Activated T-helper 1 cell treated with anti-CD3 and anti-CD28 coated beads, Interleukin-12 subunit alpha, Interleukin-12 subunit beta, Interleukin-2, Interleukin-4 antibody, amounts not matched to agents 30 ng/mL and 10 ng/mL and 1 ng/mL, durations not matched to agents 14 hours and 24 hours and 36 hours (primary cell): ENCODE results near the gene SDHC. TPM values are rescaled to one million over a fixed set of nuclear protein-coding genes. Genes with fewer than 3 reads are reported as not detected.

ENCODE experiments used
- DNase-seq: peaks from one replicate; pipeline ENCODE4 v3.0.0; 2021; ENCODE audit warnings: low spot score
- H3K27ac Mint-ChIP-seq: one replicate; pipeline ENCODE4 v1.8.0; 2021; ENCODE audit warnings: mild to moderate bottlenecking, mixed read lengths
- H3K27me3 Mint-ChIP-seq: one replicate; pipeline ENCODE4 v1.8.0; 2022; ENCODE audit warnings: mild to moderate bottlenecking, moderate library complexity, mixed read lengths; ENCODE audit not compliant: insufficient read depth
- H3K36me3 Mint-ChIP-seq: one replicate; pipeline ENCODE4 v1.8.0; 2021; ENCODE audit warnings: low read depth, mixed read lengths
- H3K4me1 Mint-ChIP-seq: one replicate; pipeline ENCODE4 v1.8.0; 2021; ENCODE audit warnings: low read depth, mixed read lengths
- H3K4me3 Mint-ChIP-seq: one replicate; pipeline ENCODE4 v1.8.0; 2021; ENCODE audit warnings: mild to moderate bottlenecking, moderate library complexity, mixed read lengths
- H3K9me3 Mint-ChIP-seq: one replicate; pipeline ENCODE4 v1.8.0; 2021; ENCODE audit warnings: mixed read lengths
- intact Hi-C: fragments of 100-400 bp; cut with micrococcal nuclease; formaldehyde crosslinking; loops from one replicate; pipeline ENCODE4 v1.15.1; 2024
- total RNA-seq: library from RNA; stranded (reverse); gene quantifications from 2 replicates; pipeline ENCODE4 v1.2.3, GENCODE V29; 2022

The SDHC gene
- total RNA-seq, 1 donor from 2014 or later = 157 TPM

- Mint-ChIP-seq H3K9me3 (no peaks in the 10 kb centered on the region), H3K4me1 (peaks cover 10% of the 10 kb centered on the region), H3K36me3 (peaks cover 22% of the 10 kb centered on the region), H3K27me3 (no peaks in the 10 kb centered on the region), H3K4me3 (no peak overlapping the region), H3K27ac (no peak overlapping the region)
- intact Hi-C loops = no loop called here
- no peak for DNase-seq
These were observed 9.8 kb downstream of the SDHC start for GRCh38 chr1:161324020-161324419.

GRCh38 chr1:161330346-161330745 is 16.2 kb downstream of the SDHC start:
- Mint-ChIP-seq H3K27ac (no peak overlapping the region), H3K9me3 (no peaks in the 10 kb centered on the region), H3K27me3 (no peaks in the 10 kb centered on the region), H3K36me3 (peaks cover 32% of the 10 kb centered on the region), H3K4me3 (no peak overlapping the region), H3K4me1 (no peaks in the 10 kb centered on the region)
- no peak for DNase-seq
- intact Hi-C loops = no loop called here

GRCh38 chr1:161333166-161333565 is 19.0 kb downstream of the SDHC start:
- Mint-ChIP-seq H3K4me1 (no peaks in the 10 kb centered on the region), H3K27ac (no peak overlapping the region), H3K4me3 (no peak overlapping the region), H3K36me3 (peaks cover 34% of the 10 kb centered on the region), H3K27me3 (no peaks in the 10 kb centered on the region), H3K9me3 (no peaks in the 10 kb centered on the region)
- intact Hi-C loops = no loop called here
- DNase-seq = no peak

GRCh38 chr1:161335796-161336195 is 21.6 kb downstream of the SDHC start:
- intact Hi-C loops = no loop called here
- Mint-ChIP-seq H3K36me3 (peaks cover 37% of the 10 kb centered on the region), H3K4me3 (no peak overlapping the region), H3K27ac (no peak overlapping the region), H3K9me3 (no peaks in the 10 kb centered on the region), H3K4me1 (no peaks in the 10 kb centered on the region), H3K27me3 (no peaks in the 10 kb centered on the region)
- DNase-seq = no peak

- Mint-ChIP-seq H3K27ac (no peak overlapping the region), H3K36me3 (peaks cover 34% of the 10 kb centered on the region), H3K4me1 (no peaks in the 10 kb centered on the region), H3K4me3 (no peak overlapping the region), H3K27me3 (no peaks in the 10 kb centered on the region), H3K9me3 (no peaks in the 10 kb centered on the region)
- intact Hi-C loops = no loop called here
- DNase-seq = no peak
These were observed 28.0 kb downstream of the SDHC start for GRCh38 chr1:161342177-161342576.

GRCh38 chr1:161342821-161343220 is 28.6 kb downstream of the SDHC start:
- Mint-ChIP-seq H3K36me3 (peaks cover 32% of the 10 kb centered on the region), H3K27ac (no peak overlapping the region), H3K4me1 (no peaks in the 10 kb centered on the region), H3K9me3 (no peaks in the 10 kb centered on the region), H3K27me3 (no peaks in the 10 kb centered on the region), H3K4me3 (no peak overlapping the region)
- DNase-seq = no peak
- intact Hi-C loops = no loop called here

GRCh38 chr1:161350671-161351070 is 36.5 kb downstream of the SDHC start:
- no peaks in the 10 kb centered on the region for H3K9me3 Mint-ChIP-seq
- no peaks in the 10 kb centered on the region for H3K4me1 Mint-ChIP-seq
- DNase-seq = no peak
- H3K4me3 Mint-ChIP-seq = no peak overlapping the region
- intact Hi-C loops = no loop called here
- H3K27ac Mint-ChIP-seq = no peak overlapping the region
- no peaks in the 10 kb centered on the region for H3K27me3 Mint-ChIP-seq
- peaks cover 15% of the 10 kb centered on the region for H3K36me3 Mint-ChIP-seq

- H3K27ac Mint-ChIP-seq = no peak overlapping the region
- peaks cover 17% of the 10 kb centered on the region for H3K36me3 Mint-ChIP-seq
- intact Hi-C loops = no loop called here
- no peak for DNase-seq
- H3K4me1 Mint-ChIP-seq = no peaks in the 10 kb centered on the region
- H3K4me3 Mint-ChIP-seq = no peak overlapping the region
- H3K9me3 Mint-ChIP-seq = no peaks in the 10 kb centered on the region
- no peaks in the 10 kb centered on the region for H3K27me3 Mint-ChIP-seq
These were observed 37.3 kb downstream of the SDHC start for GRCh38 chr1:161351482-161351881.

GRCh38 chr1:161357073-161357472 is 42.9 kb downstream of the SDHC start:
- no peaks in the 10 kb centered on the region for H3K27me3 Mint-ChIP-seq
- intact Hi-C loops = no loop called here
- no peaks in the 10 kb centered on the region for H3K9me3 Mint-ChIP-seq
- no peak overlapping the region for H3K27ac Mint-ChIP-seq
- no peak for DNase-seq
- H3K36me3 Mint-ChIP-seq = peaks cover 16% of the 10 kb centered on the region
- no peak overlapping the region for H3K4me3 Mint-ChIP-seq
- H3K4me1 Mint-ChIP-seq = peaks cover 12% of the 10 kb centered on the region

- DNase-seq = no peak
- Mint-ChIP-seq H3K4me1 (peaks cover 14% of the 10 kb centered on the region), H3K27ac (peak overlapping the region; percentile 20), H3K4me3 (no peak overlapping the region), H3K36me3 (peaks cover 21% of the 10 kb centered on the region), H3K9me3 (no peaks in the 10 kb centered on the region), H3K27me3 (no peaks in the 10 kb centered on the region)
- intact Hi-C loops = no loop called here
These were observed 45.1 kb downstream of the SDHC start for GRCh38 chr1:161359291-161359690.

GRCh38 chr1:161364332-161364731 is 50.2 kb downstream of the SDHC start:
- Mint-ChIP-seq H3K36me3 (peaks cover 37% of the 10 kb centered on the region), H3K4me1 (peaks cover 21% of the 10 kb centered on the region), H3K4me3 (no peak overlapping the region), H3K27ac (peak overlapping the region; percentile 41), H3K27me3 (no peaks in the 10 kb centered on the region), H3K9me3 (no peaks in the 10 kb centered on the region)
- intact Hi-C loops = no loop called here
- DNase-seq = no peak

- intact Hi-C loops = loop anchor here (5.0 kb wide), 1 partner anchor 138 kb away; the partner anchor contains the start of gene TOMM40L
These were observed 51.0 kb downstream of the SDHC start for GRCh38 chr1:161365207-161365606.

GRCh38 chr1:161367684-161368400 is 53.7 kb downstream of the SDHC start, which contains the start of gene CFAP126:
Gene CFAP126 (minus strand): TSS chr1:161367876. CDS start chr1:161367868, 8 bp downstream.
- DNase-seq = no peak
- H3K27me3 Mint-ChIP-seq = no peaks in the 10 kb centered on the region
- intact Hi-C loops = loop anchor here (5.0 kb wide), 1 partner anchor 141 kb away; the partner anchor contains the start of gene TOMM40L
- peaks cover 34% of the 10 kb centered on the region for H3K36me3 Mint-ChIP-seq
- H3K27ac Mint-ChIP-seq = peak within 1 kb of the TSS; percentile 25
- no peaks in the 10 kb centered on the region for H3K9me3 Mint-ChIP-seq
- H3K4me3 Mint-ChIP-seq = no peak within 1 kb of the TSS
- peaks cover 21% of the 10 kb centered on the region for H3K4me1 Mint-ChIP-seq

More at GRCh38 chr1:161365207-161365606, 51.0 kb downstream of the SDHC start:
- Mint-ChIP-seq H3K9me3 (no peaks in the 10 kb centered on the region), H3K4me3 (no peak overlapping the region), H3K27ac (no peak overlapping the region), H3K4me1 (peaks cover 13% of the 10 kb centered on the region), H3K36me3 (peaks cover 31% of the 10 kb centered on the region), H3K27me3 (no peaks in the 10 kb centered on the region)
- no peak for DNase-seq
